MCF 10A (cell line): ENCODE data around the gene CLEC16A. TPM values are rescaled to one million over a fixed set of nuclear protein-coding genes. Genes with fewer than 3 reads are reported as not detected.

ENCODE experiments used
- BruUV-seq: library from RNA; stranded (reverse); fragments of 400-500 nt; replicated peaks from 2 replicates; lab custom pipeline; 2021; lab: Mats Ljungman, UMichigan
- CTCF ChIA-PET: fragments of 300-600 bp; sonication (Branson Sonifier 250); formaldehyde crosslinking; extraction: SDS; loops from one replicate; lab custom pipeline; 2021; ENCODE audit warnings: antibody characterized with exemption, inconsistent platforms; lab: Yijun Ruan, JAX
- POLR2A ChIA-PET: fragments of 300-600, 350-650 bp; sonication (Branson Sonifier 250); formaldehyde crosslinking; extraction: SDS; loops from one replicate; lab custom pipeline; 2020; ENCODE audit warnings: antibody characterized with exemption, inconsistent platforms; lab: Yijun Ruan, JAX
- DNase-seq: peaks from one replicate; pipeline ENCODE4 v3.0.0-alpha.2; 2018; ENCODE audit not compliant: unreplicated experiment
- H3K27ac Mint-ChIP-seq: one replicate; pipeline ENCODE4 v1.8.0; 2022; ENCODE audit warnings: mild to moderate bottlenecking, low read depth, mixed read lengths; ENCODE audit not compliant: unreplicated experiment
- H3K27me3 Mint-ChIP-seq: one replicate; pipeline ENCODE4 v1.8.0; 2022; ENCODE audit warnings: mixed read lengths; ENCODE audit not compliant: insufficient read depth, unreplicated experiment
- H3K36me3 Mint-ChIP-seq: one replicate; pipeline ENCODE4 v1.8.0; 2022; ENCODE audit warnings: mild to moderate bottlenecking, moderate library complexity, mixed read lengths; ENCODE audit not compliant: insufficient read depth, unreplicated experiment
- H3K4me1 Mint-ChIP-seq: one replicate; pipeline ENCODE4 v1.8.0; 2022; ENCODE audit warnings: mixed read lengths; ENCODE audit not compliant: insufficient read depth, unreplicated experiment
- H3K4me3 Mint-ChIP-seq: one replicate; pipeline ENCODE4 v1.8.0; 2022; ENCODE audit warnings: mild to moderate bottlenecking, moderate library complexity, mixed read lengths; ENCODE audit not compliant: unreplicated experiment
- H3K9me3 Mint-ChIP-seq: one replicate; pipeline ENCODE4 v1.8.0; 2022; ENCODE audit warnings: mixed read lengths; ENCODE audit not compliant: unreplicated experiment
- intact Hi-C: fragments of 100-400 bp; cut with micrococcal nuclease; formaldehyde crosslinking; loops from 2 replicates; pipeline ENCODE4 v1.14.1; 2022
- total RNA-seq: library from RNA; stranded (reverse); gene quantifications from 2 replicates; pipeline ENCODE4 v1.2.3, GENCODE V29; 2022
- TF ChIP-seq, protein P1 (sequence below): fragments of 200-600 bp; IDR thresholded peaks from one replicate; pipeline ENCODE4 v1.8.0; 2022; ENCODE audit warnings: antibody characterized with exemption, mild to moderate bottlenecking; ENCODE audit not compliant: unreplicated experiment

Gene CLEC16A
- total RNA-seq, 1 experiment from 2014 or later = 32.4 TPM

DNA sequence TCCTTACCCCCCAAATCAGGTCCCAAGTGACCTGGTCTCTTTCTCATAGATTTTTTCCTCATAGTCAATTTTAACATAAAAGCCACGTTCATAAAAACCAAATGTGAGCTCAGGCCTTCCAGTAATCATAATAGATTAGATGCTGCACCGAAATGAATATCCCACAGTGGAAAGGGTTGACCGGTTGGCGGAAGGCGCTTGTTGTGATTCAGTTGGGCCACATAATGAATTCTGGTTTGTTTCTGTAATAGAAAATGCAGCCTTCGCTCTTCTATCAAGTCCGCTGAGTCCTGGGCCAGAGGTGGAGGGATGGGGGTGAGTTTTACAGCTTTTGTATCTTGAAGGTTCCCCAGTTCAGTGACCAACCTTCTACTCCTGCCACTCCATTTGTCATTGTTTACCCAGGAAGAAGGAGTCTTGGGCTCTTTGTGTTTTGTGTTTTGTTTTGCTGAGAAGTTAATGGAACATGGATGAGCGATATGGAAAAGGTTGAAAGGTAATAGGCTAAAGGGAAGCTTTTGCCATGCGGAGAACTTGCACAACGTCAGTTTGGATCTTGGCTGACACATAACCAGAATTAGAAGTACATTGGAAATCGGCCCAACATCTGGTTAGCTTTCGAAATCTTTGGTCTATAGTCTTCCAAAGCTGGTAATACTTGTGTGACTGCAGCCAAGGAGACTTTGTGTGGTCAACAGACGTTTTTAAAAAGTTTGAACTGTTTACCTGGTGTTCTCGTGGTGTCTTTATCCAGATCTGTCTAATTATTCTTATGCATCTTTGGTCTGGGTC lies 89.5 kb downstream of the CLEC16A start:
- Mint-ChIP-seq H3K27me3 (no peaks in the 10 kb centered on the region), H3K4me3 (peak overlapping the region; percentile 48), H3K36me3 (peaks cover 52% of the 10 kb centered on the region), H3K27ac (peak overlapping the region; percentile 67), H3K9me3 (peaks cover 11% of the 10 kb centered on the region), H3K4me1 (peaks cover 55% of the 10 kb centered on the region)
- TF ChIP-seq, protein P1, sequence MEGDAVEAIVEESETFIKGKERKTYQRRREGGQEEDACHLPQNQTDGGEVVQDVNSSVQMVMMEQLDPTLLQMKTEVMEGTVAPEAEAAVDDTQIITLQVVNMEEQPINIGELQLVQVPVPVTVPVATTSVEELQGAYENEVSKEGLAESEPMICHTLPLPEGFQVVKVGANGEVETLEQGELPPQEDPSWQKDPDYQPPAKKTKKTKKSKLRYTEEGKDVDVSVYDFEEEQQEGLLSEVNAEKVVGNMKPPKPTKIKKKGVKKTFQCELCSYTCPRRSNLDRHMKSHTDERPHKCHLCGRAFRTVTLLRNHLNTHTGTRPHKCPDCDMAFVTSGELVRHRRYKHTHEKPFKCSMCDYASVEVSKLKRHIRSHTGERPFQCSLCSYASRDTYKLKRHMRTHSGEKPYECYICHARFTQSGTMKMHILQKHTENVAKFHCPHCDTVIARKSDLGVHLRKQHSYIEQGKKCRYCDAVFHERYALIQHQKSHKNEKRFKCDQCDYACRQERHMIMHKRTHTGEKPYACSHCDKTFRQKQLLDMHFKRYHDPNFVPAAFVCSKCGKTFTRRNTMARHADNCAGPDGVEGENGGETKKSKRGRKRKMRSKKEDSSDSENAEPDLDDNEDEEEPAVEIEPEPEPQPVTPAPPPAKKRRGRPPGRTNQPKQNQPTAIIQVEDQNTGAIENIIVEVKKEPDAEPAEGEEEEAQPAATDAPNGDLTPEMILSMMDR = no peak
- ChIA-PET POLR2A (interaction anchor here (0.5 to 2.3 kb wide), 15 partner anchors 8 to 730 kb away, joined by 3 to 20 read pairs (median 5); partner anchors contain the start of gene SOCS1), CTCF (interaction anchor here (1.0 to 1.1 kb wide), 3 partner anchors 50 to 223 kb away, joined by 3 to 6 read pairs (median 5); no protein-coding TSS in a partner anchor)
- intact Hi-C loops = no loop called here
- DNase-seq = peak; percentile 84
- no TSS peak for BruUV-seq

DNA sequence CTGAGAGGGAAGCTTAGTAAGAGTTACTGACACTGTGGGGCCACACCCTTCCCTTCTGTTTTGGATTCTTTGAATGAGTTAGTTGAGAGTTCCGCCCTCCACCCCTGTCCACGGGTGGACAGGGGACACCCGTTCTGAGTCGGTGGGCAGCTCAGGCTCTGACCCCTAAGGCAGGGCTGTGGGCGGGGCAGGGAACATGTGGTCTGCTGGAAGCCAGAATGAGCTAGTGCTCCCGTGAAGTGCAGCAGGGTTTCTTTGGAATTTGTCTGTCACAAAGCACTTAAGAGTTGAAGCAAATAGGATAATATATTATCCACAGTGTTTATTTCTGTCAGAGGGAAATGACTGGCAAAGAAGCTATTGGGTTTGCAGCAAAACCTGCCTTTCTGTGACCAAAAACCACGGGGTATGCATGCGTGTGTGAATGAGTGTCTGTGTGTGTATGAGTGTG lies 90.1 kb downstream of the CLEC16A start:
- DNase-seq = no peak
- Mint-ChIP-seq H3K4me3 (peak overlapping the region; percentile 48), H3K27ac (peak overlapping the region; percentile 67), H3K36me3 (peaks cover 46% of the 10 kb centered on the region), H3K27me3 (no peaks in the 10 kb centered on the region), H3K9me3 (peaks cover 4% of the 10 kb centered on the region), H3K4me1 (peaks cover 55% of the 10 kb centered on the region)
- TF ChIP-seq, protein P1 = no peak
- BruUV-seq = no TSS peak
- CTCF ChIA-PET = interaction anchor here (0.6 to 1.5 kb wide), 6 partner anchors 10 to 222 kb away, joined by 3 to 6 read pairs (median 4); no protein-coding TSS in a partner anchor
- intact Hi-C loops = no loop called here
- POLR2A ChIA-PET = interaction anchor here (0.8 to 2.3 kb wide), 11 partner anchors 9 to 221 kb away, joined by 3 to 20 read pairs (median 5); partner anchors contain the start of gene SOCS1

DNA sequence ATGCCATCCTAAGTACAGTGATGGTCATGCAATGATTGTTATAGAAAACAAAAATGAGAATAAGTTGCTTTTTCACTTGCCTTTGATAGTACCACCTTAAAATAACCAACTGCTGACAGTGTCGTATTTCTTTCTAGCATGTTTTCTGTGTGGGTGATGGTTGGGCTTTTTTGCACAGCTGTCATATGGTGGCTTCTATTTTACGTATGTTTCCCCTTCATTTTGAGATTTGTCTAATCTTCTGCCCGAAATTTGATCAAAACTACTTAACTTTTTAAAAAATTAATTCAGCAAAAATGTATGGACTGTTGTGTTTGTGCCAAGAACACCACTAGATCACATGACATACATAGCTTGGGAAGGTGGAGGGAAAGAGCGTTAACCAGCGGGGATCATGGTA lies 90.7 kb downstream of the CLEC16A start:
- peaks cover 46% of the 10 kb centered on the region for H3K36me3 Mint-ChIP-seq

More for the DNA sequence above, 90.7 kb downstream of the CLEC16A start:
- Mint-ChIP-seq H3K27me3 (no peaks in the 10 kb centered on the region), H3K4me3 (no peak overlapping the region), H3K9me3 (no peaks in the 10 kb centered on the region), H3K27ac (peak overlapping the region; percentile 75), H3K4me1 (peaks cover 50% of the 10 kb centered on the region)
- ChIA-PET CTCF (interaction anchor here (0.6 to 1.5 kb wide), 7 partner anchors 10 to 222 kb away, joined by 3 to 6 read pairs (median 4); no protein-coding TSS in a partner anchor), POLR2A (interaction anchor here (0.9 to 2.3 kb wide), 5 partner anchors 10 to 20 kb away, joined by 3 to 20 read pairs (median 6); no protein-coding TSS in a partner anchor)
- BruUV-seq = no TSS peak
- TF ChIP-seq, protein P1 = no peak
- intact Hi-C loops = no loop called here
- no peak for DNase-seq
